Measurements from ENCODE around the gene PDIK1L.
A peak's percentile ranks its signal among the peaks of the same experiment; 100 is the strongest.

The PDIK1L gene

GRCh38 chr1:26153966-26154532 is 42.4 kb downstream of the PDIK1L start:
- DNase-seq (ENCODE audit: low read depth in 1 of 2, low spot score in 1 of 2): no peak

- no peak for DNase-seq (ENCODE audit: low read depth in 1 of 2, low spot score in 1 of 2)
Measured at GRCh38 chr1:26154750-26155149, 43.1 kb downstream of the PDIK1L start.

GRCh38 chr1:26155370-26156284 is 44.0 kb downstream of the PDIK1L start:
- no peak for DNase-seq (ENCODE audit: low read depth in 1 of 2, low spot score in 1 of 2)

- no peak for DNase-seq (ENCODE audit: low read depth in 1 of 2, low spot score in 1 of 2)
Measured at GRCh38 chr1:26156285-26157038, 44.8 kb downstream of the PDIK1L start.

- no peak for DNase-seq (ENCODE audit: low read depth in 1 of 2, low spot score in 1 of 2)
Measured at GRCh38 chr1:26158271-26158907, 46.8 kb downstream of the PDIK1L start.

GRCh38 chr1:26158908-26159742 is 47.5 kb downstream of the PDIK1L start, which contains the start of gene FAM110D:
TSS of gene FAM110D (plus strand) at chr1:26159079. CDS start at chr1:26161292, 2,213 bp downstream.
- DNase-seq (ENCODE audit: low read depth in 1 of 2, low spot score in 1 of 2): no peak

GRCh38 chr1:26159743-26160039 is 48.1 kb downstream of the PDIK1L start:
- no peak for DNase-seq (ENCODE audit: low read depth in 1 of 2, low spot score in 1 of 2)

- DNase-seq (ENCODE audit: low read depth in 1 of 2, low spot score in 1 of 2): no peak
Measured at GRCh38 chr1:26160527-26161414, 49.1 kb downstream of the PDIK1L start.

GRCh38 chr1:26161415-26162219 is 50.0 kb downstream of the PDIK1L start:
- DNase-seq (ENCODE audit: low read depth in 1 of 2, low spot score in 1 of 2): peak in 1 of 2 donors; percentile 22

- no peak for DNase-seq (ENCODE audit: low read depth in 1 of 2, low spot score in 1 of 2)
Measured at GRCh38 chr1:26162220-26162709, 50.6 kb downstream of the PDIK1L start.

- no peak for DNase-seq (ENCODE audit: low read depth in 1 of 2, low spot score in 1 of 2)
Measured at GRCh38 chr1:26163684-26164035, 52.0 kb downstream of the PDIK1L start.

GRCh38 chr1:26164036-26164860 is 52.6 kb downstream of the PDIK1L start:
- DNase-seq (ENCODE audit: low read depth in 1 of 2, low spot score in 1 of 2): peak in 1 of 2 donors; percentile 37

GRCh38 chr1:26164861-26165842 is 53.5 kb downstream of the PDIK1L start:
- DNase-seq (ENCODE audit: low read depth in 1 of 2, low spot score in 1 of 2): no peak

- DNase-seq (ENCODE audit: low read depth in 1 of 2, low spot score in 1 of 2): no peak
Measured at GRCh38 chr1:26166719-26167281, 55.2 kb downstream of the PDIK1L start.

- no peak for DNase-seq (ENCODE audit: low read depth in 1 of 2, low spot score in 1 of 2)
Measured at GRCh38 chr1:26168410-26169197, 57.0 kb downstream of the PDIK1L start, which contains the start of gene C1orf232. TSS of gene C1orf232 (minus strand) at chr1:26168963. CDS start at chr1:26168499, 464 bp downstream.

Data from activated CD4-positive, alpha-beta T cell treated with anti-CD3 and anti-CD28 coated beads, Interleukin-2, amount 50 U/mL, for 24 hours (primary cell).